Neural cell (in vitro differentiated cells): ENCODE measurements around the gene CLTB. TPM values are rescaled to one million over a fixed set of nuclear protein-coding genes. Genes with fewer than 3 reads are reported as not detected.

Experiments
- H2AFZ ChIP-seq: fragments of 200-600, 300-800 bp; sonication (generic), shearing (Covaris generic); 2 replicates; pipeline ENCODE4 v1.6.0; 2014; ENCODE audit warnings: low read depth, mild to moderate bottlenecking, antibody characterized with exemption, low read length, moderate library complexity
- H3F3A ChIP-seq: fragments of 200-600 bp; shearing (Covaris generic); 2 replicates; pipeline ENCODE4 v1.6.1; 2016; ENCODE audit warnings: mild to moderate bottlenecking, moderate library complexity, mixed read lengths, antibody characterized with exemption, low read length; ENCODE audit not compliant: insufficient read depth, poor library complexity, severe bottlenecking
- H3K27ac ChIP-seq: fragments of 200-600, 300-800 bp; sonication (generic), shearing (Covaris generic); 2 replicates; pipeline ENCODE4 v1.5.1; 2014; ENCODE audit warnings: mild to moderate bottlenecking, low read length, moderate library complexity
- H3K27me3 ChIP-seq: fragments of 300-800, 200-600 bp; sonication (generic), shearing (Covaris generic); 2 replicates; pipeline ENCODE4 v1.6.0; 2014; ENCODE audit warnings: mild to moderate bottlenecking, low read depth, low read length, moderate library complexity; ENCODE audit not compliant: insufficient read depth
- H3K36me3 ChIP-seq: fragments of 300-800, 200-600 bp; sonication (generic), shearing (Covaris generic); 2 replicates; pipeline ENCODE4 v1.5.1; 2014; ENCODE audit warnings: mild to moderate bottlenecking, antibody characterized with exemption, low read length, moderate library complexity; ENCODE audit not compliant: insufficient read depth
- H3K4me2 ChIP-seq: fragments of 300-800, 200-600 bp; sonication (generic), shearing (Covaris generic); 2 replicates; pipeline ENCODE4 v1.6.0; 2014; ENCODE audit warnings: mild to moderate bottlenecking, low read length
- H3K4me3 ChIP-seq: fragments of 300-800, 200-600 bp; sonication (generic), shearing (Covaris generic); 2 replicates; pipeline ENCODE4 v1.5.1; 2014; ENCODE audit warnings: mild to moderate bottlenecking, low read length, moderate library complexity
- H3K79me2 ChIP-seq: fragments of 200-600 bp; shearing (Covaris generic); replicated peaks from 2 replicates; pipeline ENCODE4 v1.6.0; 2014; ENCODE audit warnings: mild to moderate bottlenecking, low read length, moderate library complexity; ENCODE audit not compliant: insufficient read depth
- H3K9ac ChIP-seq: fragments of 300-800, 200-600 bp; sonication (generic), shearing (Covaris generic); 2 replicates; pipeline ENCODE4 v1.6.1; 2016; ENCODE audit warnings: mild to moderate bottlenecking, low read length, mixed read lengths
- H3K9me2 ChIP-seq: fragments of 200-600 bp; shearing (Covaris generic); 2 replicates; pipeline ENCODE4 v1.6.1; 2016; ENCODE audit warnings: mild to moderate bottlenecking, low read length, mixed read lengths; ENCODE audit not compliant: insufficient read depth
- H3K9me3 ChIP-seq: fragments of 200-600, 300-800 bp; sonication (generic), shearing (Covaris generic); 2 replicates; pipeline ENCODE4 v1.6.1; 2016; ENCODE audit warnings: mild to moderate bottlenecking, mixed run types, low read length, moderate library complexity, mixed read lengths
- H4K20me1 ChIP-seq: fragments of 200-600 bp; shearing (Covaris generic); 2 replicates; pipeline ENCODE4 v1.6.1; 2016; ENCODE audit warnings: mild to moderate bottlenecking, mixed run types; ENCODE audit not compliant: insufficient read depth
- EP300 ChIP-seq: fragments of 450-650 bp; conservative IDR thresholded peaks from 2 replicates; pipeline ENCODE4 v1.6.1; 2014; ENCODE audit warnings: antibody characterized with exemption, mild to moderate bottlenecking, moderate library complexity; ENCODE audit not compliant: poor library complexity, severe bottlenecking
- EZH2 ChIP-seq: fragments of 200-600, 300-800 bp; shearing (Covaris generic), sonication (generic); IDR thresholded peaks from 2 replicates; pipeline ENCODE4 v1.6.1; 2014; ENCODE audit warnings: antibody characterized with exemption, low read length, borderline replicate concordance, mild to moderate bottlenecking; ENCODE audit not compliant: insufficient read depth, poor library complexity, severe bottlenecking
- MXI1 ChIP-seq: fragments of 450-650 bp; conservative IDR thresholded peaks from 2 replicates; pipeline ENCODE4 v1.6.1; 2014; ENCODE audit warnings: antibody characterized with exemption, mild to moderate bottlenecking; ENCODE audit not compliant: poor library complexity, severe bottlenecking
- POLR2AphosphoS5 ChIP-seq: IDR thresholded peaks from 2 replicates; pipeline ENCODE4 v1.6.1; 2012
- RAD21 ChIP-seq: fragments of 450-650 bp; conservative IDR thresholded peaks from 2 replicates; pipeline ENCODE4 v1.6.1; 2014; ENCODE audit warnings: antibody characterized with exemption, mild to moderate bottlenecking, moderate library complexity
- SMC3 ChIP-seq: fragments of 450-650 bp; conservative IDR thresholded peaks from 2 replicates; pipeline ENCODE4 v1.6.1; 2014; ENCODE audit warnings: antibody characterized with exemption, mild to moderate bottlenecking, moderate library complexity; ENCODE audit not compliant: poor library complexity
- TAF1 ChIP-seq: IDR thresholded peaks from 2 replicates; pipeline ENCODE4 v1.6.1; 2012; ENCODE audit warnings: low read depth
- polyA plus RNA-seq: library from polyadenylated mRNA; depleted of rRNA; stranded (reverse); fragments of >200 nt; gene quantifications from 2 replicates; pipeline ENCODE4 v1.2.3, GENCODE V29; 2014
- TF ChIP-seq, protein P1 (sequence below): fragments of 450-650 bp; IDR thresholded peaks from 2 replicates; pipeline ENCODE4 v1.5.1; 2014; ENCODE audit warnings: antibody characterized with exemption, mild to moderate bottlenecking, moderate library complexity; ENCODE audit not compliant: poor library complexity, severe bottlenecking
- TF ChIP-seq, protein P2 (sequence below): IDR thresholded peaks from 2 replicates; pipeline ENCODE4 v1.6.1; 2012; ENCODE audit warnings: borderline replicate concordance

Gene CLTB
- polyA plus RNA-seq, 1 donor from 2014 or later = 239 TPM

GRCh38 chr5:176461349-176461748, 45.0 kb upstream of the CLTB start:
- Histone ChIP-seq H4K20me1 (no peaks in the 10 kb centered on the region), H3K4me3 (no peak overlapping the region), H3K4me2 (no peak overlapping the region), H3K79me2 (peaks cover 33% of the 10 kb centered on the region), H3K9ac (no peak overlapping the region), H3K9me3 (no peaks in the 10 kb centered on the region), H3F3A (no peaks in the 10 kb centered on the region), H3K27ac (no peak overlapping the region), H2AFZ (no peak overlapping the region), H3K9me2 (no peaks in the 10 kb centered on the region), H3K36me3 (no peaks in the 10 kb centered on the region), H3K27me3 (no peaks in the 10 kb centered on the region)
- TF ChIP-seq RAD21 (no peak), TAF1 (no peak), EP300 (no peak), EZH2 (no peak), SMC3 (no peak), MXI1 (no peak), POLR2AphosphoS5 (no peak)
- TF ChIP-seq, protein P1, sequence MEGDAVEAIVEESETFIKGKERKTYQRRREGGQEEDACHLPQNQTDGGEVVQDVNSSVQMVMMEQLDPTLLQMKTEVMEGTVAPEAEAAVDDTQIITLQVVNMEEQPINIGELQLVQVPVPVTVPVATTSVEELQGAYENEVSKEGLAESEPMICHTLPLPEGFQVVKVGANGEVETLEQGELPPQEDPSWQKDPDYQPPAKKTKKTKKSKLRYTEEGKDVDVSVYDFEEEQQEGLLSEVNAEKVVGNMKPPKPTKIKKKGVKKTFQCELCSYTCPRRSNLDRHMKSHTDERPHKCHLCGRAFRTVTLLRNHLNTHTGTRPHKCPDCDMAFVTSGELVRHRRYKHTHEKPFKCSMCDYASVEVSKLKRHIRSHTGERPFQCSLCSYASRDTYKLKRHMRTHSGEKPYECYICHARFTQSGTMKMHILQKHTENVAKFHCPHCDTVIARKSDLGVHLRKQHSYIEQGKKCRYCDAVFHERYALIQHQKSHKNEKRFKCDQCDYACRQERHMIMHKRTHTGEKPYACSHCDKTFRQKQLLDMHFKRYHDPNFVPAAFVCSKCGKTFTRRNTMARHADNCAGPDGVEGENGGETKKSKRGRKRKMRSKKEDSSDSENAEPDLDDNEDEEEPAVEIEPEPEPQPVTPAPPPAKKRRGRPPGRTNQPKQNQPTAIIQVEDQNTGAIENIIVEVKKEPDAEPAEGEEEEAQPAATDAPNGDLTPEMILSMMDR = no peak
- TF ChIP-seq, protein P2, sequence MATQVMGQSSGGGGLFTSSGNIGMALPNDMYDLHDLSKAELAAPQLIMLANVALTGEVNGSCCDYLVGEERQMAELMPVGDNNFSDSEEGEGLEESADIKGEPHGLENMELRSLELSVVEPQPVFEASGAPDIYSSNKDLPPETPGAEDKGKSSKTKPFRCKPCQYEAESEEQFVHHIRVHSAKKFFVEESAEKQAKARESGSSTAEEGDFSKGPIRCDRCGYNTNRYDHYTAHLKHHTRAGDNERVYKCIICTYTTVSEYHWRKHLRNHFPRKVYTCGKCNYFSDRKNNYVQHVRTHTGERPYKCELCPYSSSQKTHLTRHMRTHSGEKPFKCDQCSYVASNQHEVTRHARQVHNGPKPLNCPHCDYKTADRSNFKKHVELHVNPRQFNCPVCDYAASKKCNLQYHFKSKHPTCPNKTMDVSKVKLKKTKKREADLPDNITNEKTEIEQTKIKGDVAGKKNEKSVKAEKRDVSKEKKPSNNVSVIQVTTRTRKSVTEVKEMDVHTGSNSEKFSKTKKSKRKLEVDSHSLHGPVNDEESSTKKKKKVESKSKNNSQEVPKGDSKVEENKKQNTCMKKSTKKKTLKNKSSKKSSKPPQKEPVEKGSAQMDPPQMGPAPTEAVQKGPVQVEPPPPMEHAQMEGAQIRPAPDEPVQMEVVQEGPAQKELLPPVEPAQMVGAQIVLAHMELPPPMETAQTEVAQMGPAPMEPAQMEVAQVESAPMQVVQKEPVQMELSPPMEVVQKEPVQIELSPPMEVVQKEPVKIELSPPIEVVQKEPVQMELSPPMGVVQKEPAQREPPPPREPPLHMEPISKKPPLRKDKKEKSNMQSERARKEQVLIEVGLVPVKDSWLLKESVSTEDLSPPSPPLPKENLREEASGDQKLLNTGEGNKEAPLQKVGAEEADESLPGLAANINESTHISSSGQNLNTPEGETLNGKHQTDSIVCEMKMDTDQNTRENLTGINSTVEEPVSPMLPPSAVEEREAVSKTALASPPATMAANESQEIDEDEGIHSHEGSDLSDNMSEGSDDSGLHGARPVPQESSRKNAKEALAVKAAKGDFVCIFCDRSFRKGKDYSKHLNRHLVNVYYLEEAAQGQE = no peak

GRCh38 chr5:176458904-176459561, 42.7 kb upstream of the CLTB start:
- H3K4me2 ChIP-seq = no peak overlapping the region
- no peak for TF ChIP-seq EZH2
- TF ChIP-seq RAD21 = no peak
- no peak for TF ChIP-seq EP300
- TF ChIP-seq, protein P2 = no peak
- TF ChIP-seq, protein P1 = no peak
- TF ChIP-seq MXI1 = no peak
- no peak for TF ChIP-seq TAF1
- no peak for TF ChIP-seq SMC3
- no peak for TF ChIP-seq POLR2AphosphoS5
- no peaks in the 10 kb centered on the region for H3K9me2 ChIP-seq
- no peak overlapping the region for H2AFZ ChIP-seq
- H3K9me3 ChIP-seq = no peaks in the 10 kb centered on the region
- no peak overlapping the region for H3K9ac ChIP-seq
- peaks cover 34% of the 10 kb centered on the region for H3K79me2 ChIP-seq
- H3K4me3 ChIP-seq = no peak overlapping the region
- no peak overlapping the region for H3K27ac ChIP-seq
- H3K36me3 ChIP-seq = no peaks in the 10 kb centered on the region
- no peaks in the 10 kb centered on the region for H4K20me1 ChIP-seq
- no peaks in the 10 kb centered on the region for H3F3A ChIP-seq
- H3K27me3 ChIP-seq = no peaks in the 10 kb centered on the region
